ENCODE measurements around the gene RMND5A.

The RMND5A gene

DNA sequence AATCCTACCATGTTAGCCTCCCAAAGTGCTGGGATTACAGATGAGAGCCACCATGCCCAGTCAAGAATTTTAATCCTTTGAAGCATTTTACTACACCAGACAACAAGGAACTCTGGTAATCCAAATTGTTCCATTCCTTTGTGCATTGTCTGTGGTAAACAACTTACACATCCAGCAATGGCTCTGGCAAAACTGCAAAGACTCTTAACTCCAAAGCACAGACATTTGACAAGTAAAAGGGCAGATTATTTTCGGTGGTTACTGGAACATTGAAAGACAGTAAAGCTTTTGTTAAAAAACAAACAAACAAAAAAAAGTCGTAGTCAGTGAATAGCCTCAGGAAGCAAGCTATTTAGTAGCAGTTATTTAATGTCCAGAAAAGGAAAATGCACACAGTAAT is 33.2 kb upstream of the RMND5A start:
- no peak for DNase-seq (ENCODE audit: extremely low spot score)
- TF ChIP-seq FOXM1 (IDR thresholded peaks at IDR 0.05; ENCODE audit: borderline replicate concordance) (no peak), NFRKB (IDR thresholded peaks at IDR 0.05) (no peak), FOXK2 (IDR thresholded peaks at IDR 0.05) (no peak), TARDBP (IDR thresholded peaks at IDR 0.05) (no peak), SUZ12 (IDR thresholded peaks at IDR 0.05) (no peak), LEF1 (IDR thresholded peaks at IDR 0.05; ENCODE audit: borderline replicate concordance) (no peak), SP1 (IDR thresholded peaks at IDR 0.05) (no peak), ELF4 (IDR thresholded peaks at IDR 0.05) (no peak), ARNT (IDR thresholded peaks at IDR 0.05) (no peak), L3MBTL2 (conservative IDR thresholded peaks at IDR 0.05) (no peak)
- CTCF ChIA-PET, result no interaction called here
- POLR2A ChIA-PET, result no interaction called here

- TF ChIP-seq L3MBTL2 (conservative IDR thresholded peaks at IDR 0.05) (no peak), FOXA1 (IDR thresholded peaks at IDR 0.05) (no peak), FOXK2 (IDR thresholded peaks at IDR 0.05) (no peak), FOXM1 (IDR thresholded peaks at IDR 0.05; ENCODE audit: borderline replicate concordance) (no peak), BHLHE40 (IDR thresholded peaks at IDR 0.05; ENCODE audit: borderline replicate concordance) (no peak), NFRKB (IDR thresholded peaks at IDR 0.05) (no peak), ARNT (IDR thresholded peaks at IDR 0.05) (no peak), CTBP1 (IDR thresholded peaks at IDR 0.05; ENCODE audit: borderline replicate concordance) (no peak)
- TF ChIP-seq, protein P1, sequence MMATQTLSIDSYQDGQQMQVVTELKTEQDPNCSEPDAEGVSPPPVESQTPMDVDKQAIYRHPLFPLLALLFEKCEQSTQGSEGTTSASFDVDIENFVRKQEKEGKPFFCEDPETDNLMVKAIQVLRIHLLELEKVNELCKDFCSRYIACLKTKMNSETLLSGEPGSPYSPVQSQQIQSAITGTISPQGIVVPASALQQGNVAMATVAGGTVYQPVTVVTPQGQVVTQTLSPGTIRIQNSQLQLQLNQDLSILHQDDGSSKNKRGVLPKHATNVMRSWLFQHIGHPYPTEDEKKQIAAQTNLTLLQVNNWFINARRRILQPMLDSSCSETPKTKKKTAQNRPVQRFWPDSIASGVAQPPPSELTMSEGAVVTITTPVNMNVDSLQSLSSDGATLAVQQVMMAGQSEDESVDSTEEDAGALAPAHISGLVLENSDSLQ (IDR thresholded peaks at IDR 0.05), result no peak
- ChIA-PET POLR2A (no interaction called here), CTCF (no interaction called here)
- DNase-seq (ENCODE audit: extremely low spot score), result no peak
These were observed 24.9 kb upstream of the RMND5A start for GRCh38 chr2:86695053-86695691.

DNA sequence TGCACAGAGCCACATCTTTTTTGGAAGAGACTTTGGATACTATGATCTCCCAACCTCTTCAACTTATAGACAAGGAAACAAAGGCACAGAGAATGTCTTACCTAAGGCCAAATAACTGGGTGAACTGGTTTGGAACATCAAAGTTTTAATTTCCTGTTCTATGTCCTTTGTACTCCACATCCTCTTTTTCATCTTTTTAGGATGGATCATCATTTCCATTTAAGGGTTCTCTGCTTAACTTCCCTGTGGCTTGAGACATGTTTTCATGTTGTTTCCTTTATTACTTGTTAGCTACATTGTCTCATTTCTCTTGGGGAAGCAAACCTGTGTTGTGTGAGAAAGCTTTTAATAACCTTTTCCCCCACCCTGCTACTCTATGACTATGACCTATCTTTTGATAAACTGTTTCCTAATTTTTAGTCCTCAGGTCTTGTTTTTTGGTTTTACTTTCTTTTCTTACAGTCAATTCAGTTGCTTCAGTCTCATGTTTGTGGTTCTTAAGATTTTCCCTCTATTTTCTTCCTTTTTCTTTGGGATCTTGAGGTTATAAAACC is 22.5 kb upstream of the RMND5A start:
- POLR2A ChIA-PET, result no interaction called here
- TF ChIP-seq LEF1 (IDR thresholded peaks at IDR 0.05; ENCODE audit: borderline replicate concordance), result no peak
- TF ChIP-seq SUZ12 (IDR thresholded peaks at IDR 0.05), result no peak
- no peak for DNase-seq (ENCODE audit: extremely low spot score)
- CTCF ChIA-PET, result no interaction called here

GRCh38 chr2:86700690-86701089 is 19.4 kb upstream of the RMND5A start:
- POLR2A ChIA-PET, result no interaction called here
- CTCF ChIA-PET, result no interaction called here
- DNase-seq (ENCODE audit: extremely low spot score), result no peak
- TF ChIP-seq ZNF384 (IDR thresholded peaks at IDR 0.05) (no peak), HDGF (IDR thresholded peaks at IDR 0.05; ENCODE audit: borderline replicate concordance) (no peak), LEF1 (IDR thresholded peaks at IDR 0.05; ENCODE audit: borderline replicate concordance) (no peak), FOXK2 (IDR thresholded peaks at IDR 0.05) (no peak), L3MBTL2 (conservative IDR thresholded peaks at IDR 0.05) (no peak), TARDBP (IDR thresholded peaks at IDR 0.05) (no peak), SP1 (IDR thresholded peaks at IDR 0.05) (no peak), SUZ12 (IDR thresholded peaks at IDR 0.05) (no peak), ELF4 (IDR thresholded peaks at IDR 0.05) (no peak)
- TF ChIP-seq, protein P1 (IDR thresholded peaks at IDR 0.05), result no peak

- POLR2A ChIA-PET, result no interaction called here
- CTCF ChIA-PET, result interaction anchor here (0.6 kb wide), 1 partner anchor 29 kb away, joined by 3 read pairs; no protein-coding TSS in a partner anchor
- DNase-seq (ENCODE audit: extremely low spot score), result no peak
- no peak for TF ChIP-seq CTBP1 (IDR thresholded peaks at IDR 0.05; ENCODE audit: borderline replicate concordance)
- TF ChIP-seq ELF4 (IDR thresholded peaks at IDR 0.05), result no peak
- no peak for TF ChIP-seq ZNF384 (IDR thresholded peaks at IDR 0.05)
- TF ChIP-seq HDGF (IDR thresholded peaks at IDR 0.05; ENCODE audit: borderline replicate concordance), result no peak
- TF ChIP-seq SUZ12 (IDR thresholded peaks at IDR 0.05), result no peak
- TF ChIP-seq FOXK2 (IDR thresholded peaks at IDR 0.05), result no peak
- no peak for TF ChIP-seq FOXA1 (IDR thresholded peaks at IDR 0.05)
These were observed 16.3 kb upstream of the RMND5A start for GRCh38 chr2:86703704-86704361.

DNA sequence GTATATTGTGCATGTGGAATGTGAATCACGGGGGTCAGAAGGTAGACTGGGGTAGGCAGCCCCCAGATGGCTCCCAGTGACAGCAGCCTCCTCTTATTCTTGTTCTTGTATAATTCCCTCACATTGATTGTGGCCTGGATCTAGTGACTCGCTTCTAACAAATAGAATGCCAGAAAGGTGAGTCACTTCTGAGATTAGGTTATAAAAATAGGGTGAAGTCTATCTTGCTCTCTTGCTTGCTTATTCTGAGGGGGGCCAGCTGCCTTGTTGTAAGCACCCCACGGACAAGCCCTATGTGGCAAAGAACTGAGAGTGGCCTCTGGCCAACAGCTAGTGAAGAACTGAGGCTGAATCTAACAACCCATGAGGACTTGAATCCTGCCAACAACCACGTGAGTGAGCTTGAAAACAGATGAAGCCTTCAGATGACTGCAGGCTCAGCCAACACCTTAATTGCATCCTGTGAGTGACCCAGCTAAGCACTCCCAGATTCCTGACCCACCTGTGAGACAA is 15.6 kb upstream of the RMND5A start:
- DNase-seq (ENCODE audit: extremely low spot score), result no peak
- ChIA-PET POLR2A (interaction anchor here (0.6 kb wide), 1 partner anchor 262 kb away, joined by 3 read pairs; no protein-coding TSS in a partner anchor), CTCF (no interaction called here)
- no peak for TF ChIP-seq LEF1 (IDR thresholded peaks at IDR 0.05; ENCODE audit: borderline replicate concordance)
- TF ChIP-seq FOXA1 (IDR thresholded peaks at IDR 0.05), result no peak
- TF ChIP-seq, protein P1 (IDR thresholded peaks at IDR 0.05), result no peak
- TF ChIP-seq FOXK2 (IDR thresholded peaks at IDR 0.05), result no peak
- TF ChIP-seq ARNT (IDR thresholded peaks at IDR 0.05), result no peak
- no peak for TF ChIP-seq CTBP1 (IDR thresholded peaks at IDR 0.05; ENCODE audit: borderline replicate concordance)
- TF ChIP-seq SP1 (IDR thresholded peaks at IDR 0.05), result no peak

Data from HEK293T (cell line).